GM19467 (cell line): ENCODE data around the gene SDK2.
"Not testable (repeated sequence)": the region's sequence is repeated elsewhere in the genome, so short reads cannot be mapped to it uniquely, and the experiment has no call there.

Experiments used
- ATAC-seq: cut with Tn5 transposase; IDR thresholded peaks from one replicate; pipeline ENCODE4 v1.9.1; 2021; ENCODE audit warnings: mild to moderate bottlenecking, moderate library complexity; ENCODE audit not compliant: unreplicated experiment

SDK2 gene

DNA sequence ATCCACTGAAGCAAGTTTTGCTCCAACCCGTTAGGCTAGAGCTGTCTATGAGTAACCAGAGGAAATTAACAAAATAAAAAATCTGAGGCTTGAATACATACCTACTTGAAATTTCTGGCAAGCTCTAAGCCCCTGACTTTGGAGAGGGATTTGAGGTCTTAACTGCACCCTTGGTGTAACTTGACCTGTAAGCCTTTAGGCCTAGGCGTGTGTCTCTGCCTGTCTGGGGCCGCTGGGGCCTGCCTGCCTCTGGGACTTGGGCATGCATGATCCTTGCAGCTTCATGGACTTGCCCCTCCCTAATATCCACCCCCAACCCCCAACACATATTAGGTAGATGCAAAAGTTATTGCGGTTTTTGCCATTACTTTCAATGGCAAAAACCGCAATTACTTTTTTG is 328.8 kb downstream of the SDK2 start:
- no peak for ATAC-seq

DNA sequence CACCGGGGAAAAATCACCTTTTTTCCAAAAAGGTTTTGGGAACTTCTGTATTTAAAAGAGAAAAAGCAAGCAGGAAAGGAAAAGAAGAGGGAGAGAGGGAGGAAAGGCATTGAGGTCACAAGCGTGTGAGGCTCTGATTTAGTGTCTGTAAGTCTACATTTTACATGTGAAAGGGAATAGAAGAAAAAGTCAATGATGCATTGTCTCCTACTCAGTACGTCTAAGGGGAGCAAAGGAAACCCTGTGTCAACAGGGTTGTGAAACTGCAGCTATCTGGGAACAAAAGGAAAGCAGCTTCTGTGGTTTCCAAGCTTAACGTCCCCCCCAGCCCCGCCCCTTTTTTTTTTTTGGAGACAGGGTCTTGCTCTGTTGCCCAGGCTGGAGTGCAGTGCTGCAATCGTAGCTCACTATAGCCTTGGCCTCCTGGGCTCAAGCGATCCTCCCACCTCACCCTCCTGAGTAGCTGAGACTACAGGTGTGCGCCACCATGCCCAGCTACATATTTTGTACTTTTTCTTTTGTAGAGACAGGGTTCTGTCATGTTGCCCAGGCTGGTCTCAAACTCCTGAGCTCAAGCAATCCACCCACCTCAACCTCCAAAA is 330.6 kb downstream of the SDK2 start:
- ATAC-seq, result no peak

GRCh38 chr17:73312887-73313286 is 331.4 kb downstream of the SDK2 start:
- ATAC-seq, result not testable (repeated sequence)

DNA sequence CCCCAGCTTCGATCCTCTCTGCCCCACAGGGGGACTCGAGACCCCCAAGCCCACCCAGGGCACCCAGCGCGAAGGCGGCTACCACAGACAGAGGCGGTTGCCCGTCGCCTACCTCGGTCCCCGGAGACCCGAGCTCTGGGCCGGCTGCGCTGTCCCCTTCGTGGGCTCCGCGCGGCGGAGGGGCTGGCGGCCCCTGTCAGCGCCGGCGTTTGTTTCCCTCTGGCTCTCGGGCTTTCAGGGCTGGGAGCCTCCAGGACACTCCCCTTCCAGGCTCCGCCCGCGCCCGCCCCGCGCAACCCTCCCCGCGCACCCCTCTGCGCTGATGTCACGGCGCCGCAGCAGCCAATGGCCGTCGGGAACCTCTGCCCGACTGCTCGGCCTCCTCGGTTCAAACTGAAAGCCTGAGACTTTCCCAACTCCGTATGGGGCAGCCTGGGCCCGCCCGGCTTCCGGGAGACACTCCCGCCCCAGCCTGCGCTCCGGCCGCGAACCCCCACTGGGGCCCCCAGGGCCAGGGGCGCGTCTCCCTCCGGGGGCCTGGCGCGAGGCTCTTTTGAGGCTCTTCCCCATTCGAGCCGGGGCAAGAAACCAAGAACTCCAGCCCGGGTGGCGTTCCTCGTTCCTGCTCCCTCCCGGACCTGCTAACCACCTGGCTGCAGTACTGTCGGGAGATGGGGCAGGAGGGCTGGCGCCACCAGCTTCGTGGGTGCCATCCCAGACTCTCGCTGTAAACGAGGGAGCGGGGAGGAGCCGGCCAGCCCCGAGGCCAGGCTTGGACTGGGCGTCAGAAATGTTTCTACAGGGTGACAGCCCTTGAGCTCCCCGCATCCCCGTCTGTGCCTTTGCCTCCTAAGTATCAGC is 332.2 kb downstream of the SDK2 start, which contains the start of gene CDC42EP4:
Gene CDC42EP4, minus strand, starts transcription at position 221 of the 861 bp plus-strand sequence. CDS start 25,501 bp downstream, outside the sequence.
- ATAC-seq, result peak; percentile 88

DNA sequence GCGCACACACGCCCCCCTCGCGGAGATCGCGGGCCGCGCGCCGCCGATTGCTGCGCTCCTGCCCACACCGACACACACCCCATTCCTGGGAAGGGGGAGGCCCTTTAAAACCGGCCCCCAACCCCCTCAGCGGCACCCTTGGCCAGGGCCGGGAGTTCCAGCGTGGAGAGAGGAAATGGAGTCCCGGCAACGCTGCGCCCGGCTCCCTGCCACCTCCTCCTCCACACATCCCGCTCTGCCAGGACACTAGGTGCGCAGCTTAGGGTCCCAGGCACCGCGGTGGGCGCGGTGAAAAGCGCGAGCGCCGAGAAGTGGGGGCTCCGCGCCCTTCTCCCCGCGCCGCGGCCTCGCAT is 332.8 kb downstream of the SDK2 start:
- ATAC-seq, result peak; percentile 2

DNA sequence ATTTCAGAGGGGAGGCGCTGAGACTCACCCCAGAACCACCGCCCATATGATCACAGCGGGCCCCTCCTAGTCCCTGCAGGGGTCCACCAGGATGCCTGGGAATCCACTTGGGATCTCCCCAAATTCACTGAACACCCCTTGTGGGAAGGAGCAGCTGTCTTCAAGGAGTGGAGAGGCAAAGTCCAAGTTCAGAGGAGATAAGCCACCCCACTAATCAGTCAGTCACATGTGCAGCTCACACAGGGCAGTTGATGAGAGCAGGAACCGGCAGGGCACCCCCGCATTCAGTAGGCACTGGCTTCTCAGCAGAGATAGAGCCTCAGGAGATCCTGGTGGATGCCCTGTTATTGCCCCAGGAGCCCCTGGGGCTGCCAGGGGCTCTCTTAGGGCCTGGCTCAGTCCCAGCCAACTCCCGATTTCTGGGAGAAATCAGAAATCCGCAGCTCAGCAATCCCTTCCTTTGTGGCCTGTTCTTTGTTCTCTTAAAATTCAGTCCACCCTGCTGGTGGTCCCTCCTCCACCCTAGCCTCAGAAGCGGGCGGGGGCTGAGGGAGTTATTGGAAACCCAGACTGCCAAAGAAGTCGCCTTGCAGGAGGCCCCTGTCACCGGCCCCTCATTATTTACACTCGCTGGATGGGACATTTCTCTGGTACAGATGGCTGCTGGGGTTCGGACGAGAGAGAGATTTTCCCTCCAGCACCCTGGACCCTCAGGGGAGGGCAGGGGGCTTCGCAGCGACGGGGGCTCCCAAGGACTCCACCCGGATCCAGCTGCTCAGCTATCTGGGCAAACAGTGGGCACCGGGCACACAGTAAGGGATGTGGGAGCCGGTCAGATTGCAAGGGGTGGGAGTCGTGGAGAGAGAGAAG is 334.3 kb downstream of the SDK2 start:
- no peak for ATAC-seq

DNA sequence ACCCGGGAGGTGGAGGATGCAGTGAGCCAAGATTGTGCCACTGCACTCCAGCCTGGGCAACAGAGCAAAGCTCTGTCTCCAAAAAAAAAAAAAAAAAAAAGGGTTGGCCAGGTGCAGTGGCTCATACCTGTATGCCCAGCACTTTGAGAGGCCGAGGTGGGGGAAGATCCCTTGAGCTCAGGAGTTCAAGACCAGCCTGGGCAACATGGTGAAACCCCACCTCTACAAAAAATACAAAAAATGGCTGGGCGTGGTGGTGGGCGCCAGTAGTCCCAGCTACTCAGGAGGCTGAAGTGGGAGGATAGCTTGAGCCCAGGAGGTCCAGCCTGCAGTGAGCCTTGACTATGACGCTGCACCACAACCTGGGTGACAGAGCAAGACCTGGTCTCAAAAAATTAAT is 335.3 kb downstream of the SDK2 start:
- ATAC-seq, result not testable (repeated sequence)

DNA sequence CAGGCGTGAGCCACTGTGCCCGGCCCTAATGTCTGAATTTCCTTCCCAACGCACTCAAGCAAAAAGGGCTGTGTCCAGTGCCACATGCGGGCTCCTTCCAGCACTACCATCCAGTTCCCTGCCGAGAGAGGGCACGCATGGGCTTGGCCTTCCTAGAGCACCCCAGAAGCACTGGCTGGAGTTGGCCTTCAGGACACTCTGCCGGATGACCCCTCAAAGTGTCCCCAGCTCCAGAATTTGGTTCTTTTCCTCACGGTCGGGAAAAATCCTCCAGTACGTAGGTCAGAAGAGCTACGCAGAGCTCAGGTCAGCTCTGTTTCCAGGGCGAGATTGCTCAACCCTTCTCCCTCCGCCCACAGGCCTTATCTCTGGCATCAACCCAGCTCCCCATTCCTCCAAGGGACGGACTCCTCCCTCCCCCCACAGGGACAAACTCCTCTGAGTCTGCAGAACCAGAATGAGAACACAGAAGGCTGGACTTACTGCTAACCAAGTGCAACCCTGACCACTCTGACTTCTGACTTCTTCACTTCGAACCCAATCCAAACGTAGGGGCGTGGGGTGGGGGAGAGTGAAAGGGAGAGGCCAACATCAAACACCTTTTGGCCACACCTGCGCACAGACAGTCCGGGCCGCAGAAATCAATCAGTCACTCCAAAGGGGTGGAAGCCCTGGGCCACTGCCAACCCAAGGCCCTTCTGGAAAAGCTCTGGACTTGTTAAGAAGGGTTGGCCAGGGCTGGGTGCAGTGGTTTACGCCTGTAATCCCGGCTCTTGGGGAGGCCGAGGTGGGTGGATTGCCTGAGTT is 336.0 kb downstream of the SDK2 start:
- no peak for ATAC-seq

DNA sequence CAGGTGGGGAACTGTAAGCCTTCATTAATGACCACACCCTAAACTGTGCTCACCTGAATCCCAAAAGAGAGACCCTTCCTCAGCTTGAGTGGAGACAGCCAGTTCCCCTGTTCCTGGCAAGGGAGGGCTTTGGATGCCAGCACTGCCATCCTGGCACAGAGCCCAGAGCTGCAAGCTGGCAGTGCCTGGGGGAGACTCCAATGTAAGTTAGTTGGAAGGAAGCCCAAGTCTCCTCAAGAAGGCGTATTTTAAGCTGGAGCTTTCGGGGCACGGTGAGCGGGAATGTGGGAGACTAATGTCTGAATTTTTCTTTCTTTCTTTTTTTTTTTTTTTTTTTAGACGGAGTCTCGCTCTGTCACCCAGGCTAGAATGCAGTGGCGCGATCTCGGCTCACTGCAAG is 337.1 kb downstream of the SDK2 start:
- ATAC-seq, result no peak

DNA sequence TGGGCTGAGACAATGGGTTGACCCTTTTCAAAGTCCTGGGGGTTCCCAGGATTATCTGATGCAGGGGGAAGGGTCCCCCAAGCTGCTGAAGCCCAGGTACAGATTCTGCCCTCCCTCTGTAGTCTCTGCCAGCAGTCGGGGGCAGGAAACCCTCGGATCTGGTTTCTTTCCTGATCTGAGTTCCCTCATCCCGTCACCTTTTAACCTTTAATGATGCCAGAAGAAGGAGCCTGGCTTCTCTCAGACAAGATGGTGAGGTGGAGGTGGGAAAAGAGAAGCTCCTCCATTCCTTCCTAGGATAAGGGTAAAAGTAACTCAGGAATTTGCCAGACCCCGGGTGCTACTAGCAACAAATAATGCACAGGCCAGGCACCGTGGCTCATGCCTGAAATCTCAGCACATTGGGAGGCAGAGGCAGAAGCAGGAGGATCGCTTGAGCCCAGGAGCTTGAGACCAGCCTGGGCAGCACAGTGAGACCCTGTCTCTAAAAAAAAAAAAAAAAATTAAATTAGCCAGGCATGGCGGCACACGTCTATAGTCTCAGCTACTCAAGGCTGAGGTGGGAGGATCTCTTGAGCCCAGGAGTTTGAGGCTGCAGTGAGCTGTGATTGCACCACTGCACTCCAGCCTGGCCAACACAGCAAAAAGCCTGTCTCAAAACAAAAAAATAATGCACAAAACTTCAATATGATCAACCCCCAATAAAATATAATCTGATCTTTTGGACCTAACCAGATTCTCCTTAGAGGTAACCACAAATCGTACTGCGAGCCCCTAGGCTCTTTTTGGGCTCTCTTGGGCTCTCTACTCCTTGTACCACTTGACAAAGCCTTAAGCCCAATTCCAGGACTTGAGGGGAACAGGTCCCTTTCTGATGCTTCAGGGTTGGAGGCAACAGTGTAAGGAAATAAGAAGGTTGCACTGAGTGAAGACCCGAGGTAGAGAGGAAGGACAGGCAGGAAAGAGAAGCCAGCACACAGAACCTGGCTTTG is 338.1 kb downstream of the SDK2 start:
- ATAC-seq, result no peak

DNA sequence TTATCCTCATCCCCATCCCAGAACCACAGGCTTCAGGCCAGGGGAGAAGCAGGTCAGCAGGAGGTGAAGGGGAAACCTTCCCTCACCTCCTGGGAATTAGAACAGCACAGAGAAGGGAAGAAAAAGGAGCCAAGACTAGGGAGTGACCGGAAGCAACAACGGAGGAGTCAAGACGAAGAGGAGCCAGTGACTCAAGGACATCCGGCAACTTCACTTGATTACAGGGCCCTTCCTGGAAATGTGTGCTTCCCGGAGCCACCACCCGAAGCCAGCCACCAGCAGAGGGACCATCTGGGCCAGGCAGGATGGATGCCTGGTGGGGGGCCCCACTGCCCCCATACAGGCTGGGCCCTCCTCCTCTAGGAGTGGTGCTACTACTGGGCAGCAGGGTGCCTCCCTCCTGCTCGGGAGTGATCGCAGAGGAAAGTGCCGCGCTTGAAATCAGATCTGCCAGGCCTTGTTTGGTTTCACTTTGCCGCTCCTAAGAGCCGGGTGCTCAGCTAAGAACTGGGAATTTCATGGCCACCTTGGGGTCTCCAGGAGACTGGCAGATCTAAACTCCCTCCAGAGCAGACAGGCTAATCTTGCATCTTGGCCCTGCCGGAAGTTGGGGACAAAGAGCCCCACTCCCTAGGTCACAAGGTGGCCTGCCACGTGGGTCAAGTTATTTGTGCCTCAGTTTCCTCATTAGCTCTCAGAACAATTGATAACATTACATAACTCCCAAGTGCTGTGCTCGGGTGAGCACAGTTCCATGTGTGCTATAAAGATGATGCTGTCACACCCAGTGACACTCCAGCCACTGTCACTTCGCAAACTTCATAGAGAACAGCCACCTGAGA is 339.1 kb downstream of the SDK2 start:
- no peak for ATAC-seq

- no peak for ATAC-seq
These were observed 339.8 kb downstream of the SDK2 start for GRCh38 chr17:73304438-73304837.

DNA sequence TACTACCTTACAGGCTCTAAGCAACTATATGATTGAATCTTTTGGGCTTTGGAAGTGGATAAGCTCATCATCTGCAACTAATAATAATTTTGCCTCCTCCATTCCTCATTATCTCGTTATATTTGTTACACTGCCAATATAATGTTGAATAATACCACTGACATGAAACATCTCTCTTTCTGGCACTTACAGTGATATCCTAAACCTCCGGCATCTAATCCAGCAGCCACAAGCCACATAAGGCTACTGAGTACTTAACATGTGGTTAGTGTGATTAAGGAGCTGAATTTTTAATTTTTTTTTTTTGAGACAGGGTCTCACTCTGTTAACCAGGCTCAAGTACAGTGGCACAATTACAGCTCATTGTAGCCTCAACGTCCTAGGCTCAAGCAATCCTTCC is 342.1 kb downstream of the SDK2 start:
- no peak for ATAC-seq

DNA sequence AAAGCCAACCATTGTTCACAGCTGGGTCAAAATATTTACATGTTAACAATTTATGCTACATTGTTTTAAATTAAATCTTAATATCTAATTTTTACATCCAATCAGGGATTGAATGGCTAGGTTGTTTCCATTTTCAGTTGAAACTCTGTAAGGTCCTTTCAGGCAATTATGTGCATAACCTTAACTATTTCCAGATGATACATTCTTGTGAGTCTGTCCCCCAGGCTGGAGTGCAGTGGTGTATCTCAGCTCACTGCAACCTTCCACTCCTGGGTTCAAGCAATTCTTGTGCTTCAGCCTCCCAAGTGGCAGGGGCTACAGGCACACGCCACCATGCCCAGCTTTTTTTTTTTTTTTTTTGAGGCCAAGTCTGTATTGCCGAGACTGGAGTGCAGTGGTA is 342.9 kb downstream of the SDK2 start:
- no peak for ATAC-seq

GRCh38 chr17:73300392-73300791 is 343.9 kb downstream of the SDK2 start:
- no peak for ATAC-seq

- ATAC-seq, result no peak
These were observed 346.0 kb downstream of the SDK2 start for GRCh38 chr17:73297934-73298861.

DNA sequence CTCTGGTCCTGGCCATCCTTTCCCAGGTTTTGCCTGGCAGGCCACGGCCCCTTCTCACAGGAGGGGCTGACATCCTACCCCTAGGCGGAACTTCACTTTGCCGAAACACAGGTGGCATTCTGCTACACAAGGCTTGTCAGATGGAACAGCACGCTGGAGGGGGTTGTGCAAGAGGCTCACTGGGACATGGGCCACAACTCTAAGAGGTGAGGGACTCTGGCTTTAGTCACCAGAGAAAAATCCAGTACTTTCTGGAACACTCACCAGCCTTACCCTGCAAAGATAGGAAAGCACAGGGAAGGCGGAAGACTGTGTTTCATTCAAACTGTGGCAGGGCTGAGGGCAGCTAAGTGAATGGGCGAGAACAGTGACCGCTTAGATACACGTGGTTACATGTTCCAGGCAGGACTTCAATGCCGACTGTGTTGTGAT is 350.7 kb downstream of the SDK2 start:
- ATAC-seq, result no peak
